HG03571 (cell line): ENCODE data around the gene ZNF410.

Experiments
- ATAC-seq: cut with Tn5 transposase; IDR thresholded peaks from one replicate; pipeline ENCODE4 v1.9.1; 2021; ENCODE audit not compliant: unreplicated experiment

The ZNF410 gene

GRCh38 chr14:73949752-73950734, 63.4 kb downstream of the ZNF410 start, which contains the start of the genes COQ6 and FAM161B:
COQ6 (plus strand) TSS chr14:73950302; CDS start chr14:73950333, 31 bp downstream.
FAM161B (minus strand) TSS chr14:73950094; CDS start chr14:73950026, 68 bp downstream.
- ATAC-seq, result peak; percentile 87

GRCh38 chr14:73953731-73954130, 67.1 kb downstream of the ZNF410 start:
- ATAC-seq, result no peak

DNA sequence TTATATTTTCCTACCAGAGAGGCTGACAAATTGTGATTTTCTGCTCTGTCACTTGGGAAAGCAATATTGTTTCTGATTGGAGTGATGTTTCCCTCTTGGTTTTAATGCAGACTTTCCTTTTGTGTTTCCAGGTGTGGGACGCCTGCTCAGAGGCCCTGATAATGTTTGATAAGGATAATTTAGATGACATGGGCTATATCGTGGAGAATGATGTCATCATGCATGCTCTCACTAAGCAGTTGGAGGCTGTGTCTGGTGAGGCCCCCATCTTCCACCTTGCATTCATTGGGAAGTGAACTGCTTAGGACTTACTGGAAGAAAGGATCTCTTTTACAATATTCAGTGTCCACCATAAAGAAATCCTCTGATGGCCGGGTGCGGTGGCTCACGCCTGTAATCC, 69.0 kb downstream of the ZNF410 start:
- no peak for ATAC-seq

DNA sequence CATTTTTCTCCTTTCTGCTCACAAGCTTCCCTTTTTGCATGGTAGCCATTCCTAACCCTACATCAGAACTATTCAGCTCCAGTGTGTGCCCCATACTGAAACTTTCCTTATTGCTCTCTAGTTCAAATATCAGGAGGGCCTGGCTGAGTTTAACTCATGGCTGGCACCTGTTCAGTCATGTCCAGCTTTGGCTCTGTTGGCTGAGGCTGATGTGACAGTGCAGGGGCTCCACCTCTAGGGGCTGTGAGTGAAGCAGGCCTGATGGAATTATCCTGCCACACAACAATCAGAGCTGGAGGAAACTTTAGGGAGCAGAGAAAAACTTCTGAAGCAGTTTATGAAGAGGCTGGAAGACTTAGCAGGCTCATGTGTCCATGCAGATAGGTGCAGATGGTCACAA, 71.9 kb downstream of the ZNF410 start:
- ATAC-seq, result no peak

GRCh38 chr14:73961192-73961591, 74.5 kb downstream of the ZNF410 start:
- no peak for ATAC-seq

GRCh38 chr14:73965216-73965615, 78.6 kb downstream of the ZNF410 start:
- ATAC-seq, result no peak

GRCh38 chr14:73968885-73969284, 82.2 kb downstream of the ZNF410 start:
- ATAC-seq, result no peak

DNA sequence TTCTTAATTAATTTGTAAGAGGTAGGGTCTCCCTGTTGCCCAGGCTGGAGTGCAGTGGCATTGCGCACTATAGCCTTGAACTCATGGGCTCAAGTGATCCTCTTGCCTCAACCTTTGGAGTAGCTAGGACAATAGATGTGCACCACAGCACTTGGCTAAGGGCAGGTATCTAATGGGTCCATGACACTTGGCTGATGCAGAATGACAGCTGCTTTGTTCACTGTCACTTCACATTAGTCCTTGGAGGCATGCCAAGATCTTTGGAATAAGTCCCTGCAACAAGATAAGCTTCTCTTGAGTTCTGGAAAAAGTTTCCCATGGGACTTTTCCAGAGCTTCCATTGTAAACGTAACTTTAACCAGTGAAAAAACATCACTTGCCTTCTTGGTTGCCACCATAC, 86.8 kb downstream of the ZNF410 start:
- no peak for ATAC-seq

DNA sequence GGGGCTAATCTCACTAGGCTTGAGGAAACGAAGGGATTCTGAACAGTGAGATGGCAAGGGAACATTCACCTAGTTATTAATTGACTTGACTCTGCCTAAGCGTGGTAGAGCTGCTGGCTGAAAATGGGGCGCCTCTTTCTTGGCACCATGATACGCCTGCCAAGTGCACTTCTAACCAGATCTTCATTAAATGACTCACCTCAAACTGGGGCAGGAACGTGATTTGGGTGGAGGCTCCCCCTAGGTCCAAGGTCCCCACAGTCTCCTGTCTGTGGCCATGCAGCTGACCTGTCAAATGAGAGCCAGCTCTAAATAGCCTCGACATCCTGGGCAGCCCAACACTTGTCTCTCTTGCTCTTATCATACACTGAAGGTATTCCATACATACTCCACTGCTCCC, 89.5 kb downstream of the ZNF410 start:
- ATAC-seq, result no peak

- no peak for ATAC-seq
Measured at GRCh38 chr14:73977896-73978295, 91.2 kb downstream of the ZNF410 start.
